Dedifferentiated amniotic fluid mesenchymal stem cell (primary cell): ENCODE data around the gene PCBP2.
"Not testable (repeated sequence)": the region's sequence is repeated elsewhere in the genome, so short reads cannot be mapped to it uniquely, and the experiment has no call there.

ENCODE experiments used
- DNase-seq: peaks from one replicate; pipeline ENCODE4 v3.0.0-alpha.2; 2016; ENCODE audit errors: extremely low spot score

PCBP2 gene

GRCh38 chr12:53451661-53452158 is at the start of gene PCBP2:
Gene PCBP2 (plus strand): TSS chr12:53452102. CDS start chr12:53454801, 2,699 bp downstream.
- DNase-seq, result peak; percentile 99

DNA sequence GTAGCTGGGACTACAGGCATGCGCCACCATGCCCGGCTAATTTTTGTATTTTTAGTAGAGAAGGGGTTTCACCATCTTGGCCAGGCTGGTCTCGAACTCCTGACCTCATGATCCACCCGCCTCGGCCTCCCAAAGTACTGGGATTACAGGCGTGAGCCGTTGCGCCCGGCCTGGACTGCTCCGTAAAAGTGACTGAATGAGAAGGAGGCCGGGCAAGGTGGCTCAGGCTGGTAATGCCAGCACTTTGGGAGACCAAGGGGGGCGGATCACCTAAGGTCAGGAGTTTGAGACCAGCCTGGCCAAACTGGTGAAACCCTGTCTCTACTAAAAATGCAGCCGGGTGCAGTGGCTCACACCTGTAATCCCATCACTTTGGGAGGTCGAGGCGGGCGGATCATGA is 49.6 kb upstream of the PCBP2 start:
- DNase-seq, result not testable (repeated sequence)

DNA sequence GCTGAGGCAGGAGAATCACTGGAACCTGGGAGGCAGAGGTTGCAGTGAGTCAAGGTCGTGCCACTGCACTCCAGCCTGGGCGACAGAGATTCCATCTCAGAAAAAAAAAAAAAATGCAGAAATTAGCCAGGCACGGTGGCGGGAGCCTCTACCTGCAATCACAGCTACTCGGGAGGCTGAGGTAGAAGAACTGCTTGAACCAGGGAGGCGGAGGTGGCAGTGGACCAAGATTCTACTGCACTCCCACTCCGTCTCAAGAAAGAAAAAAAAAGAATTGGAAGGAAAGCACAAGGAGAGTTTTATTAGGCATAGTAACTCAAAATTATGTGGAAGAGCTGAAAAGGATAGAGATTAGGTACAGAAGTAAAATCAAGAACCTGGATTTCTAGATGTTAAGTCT is 49.0 kb upstream of the PCBP2 start:
- no peak for DNase-seq

- no peak for DNase-seq
Observed at GRCh38 chr12:53410951-53411350, 41.0 kb upstream of the PCBP2 start.

GRCh38 chr12:53413485-53414204 is 38.3 kb upstream of the PCBP2 start:
- DNase-seq, result no peak

DNA sequence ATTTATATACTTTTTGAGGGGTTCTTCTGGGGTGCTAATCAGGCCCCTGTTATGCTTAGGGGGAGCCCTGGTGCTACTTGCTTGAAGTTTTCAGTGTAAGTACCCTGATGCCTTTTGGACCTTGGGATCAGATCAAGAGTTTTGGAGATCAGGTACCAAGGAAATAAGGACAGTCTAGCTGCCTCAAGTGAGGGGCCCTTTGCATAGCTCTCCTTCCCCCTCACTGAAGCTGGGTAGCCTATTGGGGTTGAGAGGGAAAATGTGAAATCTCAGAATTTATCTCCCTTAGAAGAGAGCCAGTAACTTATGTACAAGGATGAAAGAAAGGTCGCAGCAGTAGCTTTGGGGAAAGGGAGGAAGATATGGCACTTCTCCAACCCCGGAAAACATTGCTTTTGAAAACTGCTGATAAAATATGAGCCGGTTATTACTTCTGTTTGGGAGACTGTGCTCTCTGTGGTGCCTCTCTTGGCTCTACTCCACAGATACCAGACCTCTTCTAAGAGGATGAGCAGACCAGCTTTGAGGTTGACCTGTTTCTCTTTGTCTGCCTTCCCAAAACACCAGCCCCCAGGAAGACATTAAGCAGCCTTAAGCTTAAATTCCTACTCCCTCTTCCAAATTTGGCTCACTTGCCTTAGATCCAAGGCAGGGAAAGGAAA is 37.0 kb upstream of the PCBP2 start:
- DNase-seq, result no peak

DNA sequence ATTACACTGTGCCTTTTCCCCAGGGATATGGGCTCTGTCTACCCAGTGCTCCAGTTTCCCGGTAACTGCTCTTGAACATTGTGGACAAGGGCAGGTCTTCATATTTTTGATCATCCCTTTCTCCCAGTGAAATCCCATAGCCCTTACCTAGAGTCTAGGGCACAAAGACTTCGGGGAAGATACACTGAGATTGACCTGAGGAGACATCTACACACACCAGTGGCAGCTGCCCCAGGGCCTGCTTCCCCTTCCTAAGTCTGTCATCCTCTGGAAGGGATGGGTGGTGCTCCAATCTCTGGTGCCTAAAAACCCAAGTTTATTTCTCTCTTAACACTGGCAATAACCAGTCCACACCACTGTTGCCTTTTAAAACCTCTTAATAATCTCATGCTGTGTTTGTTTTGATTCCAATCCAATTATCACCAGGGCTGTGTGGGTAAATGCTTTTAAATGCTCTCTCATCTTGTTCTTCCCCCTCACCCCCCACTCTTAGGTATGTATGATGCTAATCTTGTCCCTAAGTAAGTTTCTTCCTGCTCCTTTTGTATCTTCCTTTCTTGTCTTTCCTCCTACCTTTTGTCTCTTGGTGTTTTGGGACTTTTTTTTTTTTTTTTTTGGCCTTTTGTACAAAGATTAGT is 36.0 kb upstream of the PCBP2 start:
- not testable (repeated sequence) for DNase-seq

DNA sequence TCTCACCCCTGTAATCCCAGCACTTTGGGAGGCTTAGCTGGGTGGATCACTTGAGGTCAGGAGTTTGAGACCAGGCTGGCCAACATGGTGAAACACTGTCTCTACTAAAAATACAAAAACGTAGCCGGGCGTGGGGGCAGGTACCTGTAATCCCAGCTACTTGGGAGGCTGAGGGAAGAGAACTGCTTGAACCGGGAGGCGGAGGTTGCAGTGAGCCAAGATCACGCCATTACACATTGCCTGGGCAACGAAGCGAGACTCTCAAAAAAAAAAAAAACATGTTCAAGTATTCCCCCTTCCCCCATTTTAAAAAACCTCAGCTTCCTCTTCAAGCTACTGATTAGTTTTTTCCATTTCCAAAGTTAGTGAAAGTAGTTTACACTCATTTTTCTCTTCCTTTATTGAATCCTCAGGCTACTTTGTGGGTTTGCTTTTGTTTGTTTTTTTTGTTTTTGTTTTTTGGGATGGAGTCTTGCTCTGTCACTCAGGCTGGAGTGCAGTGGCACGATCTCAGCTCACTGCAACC is 34.5 kb upstream of the PCBP2 start:
- DNase-seq, result not testable (repeated sequence)

DNA sequence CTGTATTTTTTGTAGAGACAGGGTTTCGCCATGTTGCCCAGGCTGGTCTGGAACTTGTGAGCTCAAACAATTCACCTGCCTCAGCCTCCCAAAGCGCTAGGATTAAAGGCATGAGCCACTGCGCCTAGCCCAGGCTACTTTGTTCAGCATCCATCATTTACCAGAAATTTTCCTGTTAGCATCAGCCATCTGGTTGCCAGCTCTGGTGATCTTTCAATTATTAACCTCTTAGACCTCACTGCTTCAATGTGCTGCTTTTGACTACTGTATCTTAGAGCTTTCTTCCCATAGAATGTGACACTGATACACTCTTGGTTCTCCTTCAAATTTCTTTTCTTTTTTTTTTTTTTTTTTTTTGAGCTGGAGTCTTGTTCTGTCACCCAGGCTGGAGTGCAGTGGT is 33.7 kb upstream of the PCBP2 start:
- DNase-seq, result no peak

DNA sequence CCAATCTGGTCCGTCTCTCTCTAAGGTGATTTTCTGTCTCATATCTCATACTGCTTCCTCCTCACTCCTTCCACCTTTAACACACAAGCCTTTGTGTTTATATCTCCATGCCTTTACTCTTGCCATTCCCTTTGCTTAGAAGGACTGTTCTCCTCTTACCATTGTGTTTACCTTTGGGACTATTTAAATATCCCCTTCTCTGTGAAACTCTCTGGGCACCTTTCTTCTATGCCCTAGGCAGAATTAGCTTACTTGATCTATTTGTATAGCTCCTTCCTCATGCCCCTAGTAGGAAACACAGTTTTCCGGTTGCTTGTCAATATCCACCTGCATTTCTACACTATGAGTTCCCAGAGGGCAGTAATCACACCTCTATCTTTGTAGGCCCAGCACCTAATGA is 32.1 kb upstream of the PCBP2 start:
- DNase-seq, result no peak

DNA sequence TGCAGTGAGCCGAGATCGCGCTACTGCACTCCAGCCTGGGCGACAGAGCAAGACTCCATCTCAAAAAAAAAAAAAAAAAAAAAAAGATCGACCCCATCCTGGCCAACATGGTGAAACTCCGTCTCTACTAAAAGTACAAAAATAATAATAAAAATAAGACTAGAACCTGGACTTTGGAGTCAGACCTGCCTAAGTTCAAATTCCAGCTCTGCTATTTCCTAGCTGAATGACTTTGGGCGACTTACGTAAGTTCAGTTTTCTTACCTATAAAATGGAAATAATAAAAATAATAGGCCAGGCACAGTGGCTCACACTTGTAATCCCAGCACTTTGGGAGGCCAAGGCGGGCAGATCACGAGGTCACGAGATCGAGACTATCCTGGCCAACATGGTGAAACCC is 29.7 kb upstream of the PCBP2 start:
- DNase-seq, result not testable (repeated sequence)

- no peak for DNase-seq
Observed at GRCh38 chr12:53423597-53423996, 28.3 kb upstream of the PCBP2 start, which contains the start of gene AMHR2. Gene AMHR2 (plus strand): TSS chr12:53423855. CDS start chr12:53423935, 80 bp downstream.

DNA sequence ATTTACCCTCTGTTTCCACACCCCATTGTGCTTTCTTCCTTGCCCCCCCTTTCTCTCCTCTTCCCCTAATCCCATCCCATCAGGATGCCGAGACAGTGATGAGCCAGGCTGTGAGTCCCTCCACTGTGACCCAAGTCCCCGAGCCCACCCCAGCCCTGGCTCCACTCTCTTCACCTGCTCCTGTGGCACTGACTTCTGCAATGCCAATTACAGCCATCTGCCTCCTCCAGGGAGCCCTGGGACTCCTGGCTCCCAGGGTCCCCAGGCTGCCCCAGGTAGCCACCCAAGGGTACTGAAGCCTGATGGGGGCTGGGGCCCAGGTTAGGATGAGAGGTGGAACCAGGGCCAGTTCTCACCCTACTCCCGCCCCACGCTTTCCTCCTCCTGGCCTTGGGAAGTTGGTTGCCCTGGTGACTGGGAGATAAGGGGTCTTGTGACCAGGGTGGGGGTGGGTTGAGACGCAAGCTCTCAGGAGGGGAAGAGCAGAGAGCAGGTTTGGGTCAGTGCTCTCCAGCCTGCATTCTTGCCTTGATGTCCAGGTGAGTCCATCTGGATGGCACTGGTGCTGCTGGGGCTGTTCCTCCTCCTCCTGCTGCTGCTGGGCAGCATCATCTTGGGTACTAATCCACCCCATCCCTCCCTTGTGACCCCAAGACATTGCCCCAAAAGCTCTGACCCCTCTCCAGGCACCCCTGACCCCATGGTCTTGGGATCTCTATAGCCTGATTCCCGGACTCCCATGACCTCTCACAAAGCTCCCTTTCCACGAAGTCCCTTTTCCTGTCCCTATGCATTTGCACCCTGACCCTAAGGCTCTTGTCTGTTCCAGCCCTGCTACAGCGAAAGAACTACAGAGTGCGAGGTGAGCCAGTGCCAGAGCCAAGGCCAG is 27.0 kb upstream of the PCBP2 start:
- no peak for DNase-seq

- DNase-seq, result no peak
Observed at GRCh38 chr12:53425515-53426150, 26.3 kb upstream of the PCBP2 start.

GRCh38 chr12:53427905-53428594 is 23.9 kb upstream of the PCBP2 start:
- peak; percentile 42 for DNase-seq

DNA sequence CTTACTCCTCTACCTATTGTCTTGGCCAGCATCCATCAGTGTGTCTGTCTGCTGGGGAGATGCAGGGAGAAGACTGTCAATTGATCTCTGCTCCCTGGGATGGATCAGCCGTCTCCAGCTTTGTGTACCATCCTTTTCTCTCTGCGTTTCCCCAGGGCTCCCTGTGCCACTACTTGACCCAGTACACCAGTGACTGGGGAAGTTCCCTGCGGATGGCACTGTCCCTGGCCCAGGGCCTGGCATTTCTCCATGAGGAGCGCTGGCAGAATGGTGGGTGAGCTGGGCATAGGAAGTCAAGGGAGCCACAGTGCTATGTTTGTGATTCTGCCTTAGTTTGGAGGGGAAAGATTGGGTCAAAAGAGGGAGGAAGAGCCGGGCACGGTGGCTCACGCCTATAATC is 23.2 kb upstream of the PCBP2 start:
- DNase-seq, result no peak

GRCh38 chr12:53430116-53430515 is 21.8 kb upstream of the PCBP2 start:
- no peak for DNase-seq

GRCh38 chr12:53431187-53431586 is 20.7 kb upstream of the PCBP2 start:
- DNase-seq, result no peak

GRCh38 chr12:53435326-53435725 is 16.6 kb upstream of the PCBP2 start:
- not testable (repeated sequence) for DNase-seq

DNA sequence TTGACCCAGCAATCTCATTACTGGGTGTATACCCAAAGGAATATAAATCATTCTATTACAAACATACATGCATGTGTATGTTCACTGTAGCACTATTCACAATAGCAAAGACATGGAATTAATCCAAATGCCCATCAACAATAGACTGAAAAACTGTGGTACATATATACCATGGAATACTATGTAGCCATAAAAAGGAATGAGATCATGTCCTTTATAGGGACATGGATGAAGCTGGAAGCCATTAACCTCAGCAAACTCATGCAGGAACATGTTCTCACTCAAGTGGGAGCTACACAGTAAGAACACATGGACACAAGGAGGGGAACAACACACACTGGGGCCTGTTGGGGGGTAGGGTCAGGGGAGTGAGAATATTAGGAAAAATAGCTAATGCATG is 12.3 kb upstream of the PCBP2 start:
- not testable (repeated sequence) for DNase-seq
